ENCODE measurements around the gene RAB4B. TPM values are rescaled to one million over a fixed set of nuclear protein-coding genes. Genes with fewer than 3 reads are reported as not detected.

The RAB4B gene
- total RNA-seq, 2 experiments from 2014 or later: 38.0 to 41.7 TPM

DNA sequence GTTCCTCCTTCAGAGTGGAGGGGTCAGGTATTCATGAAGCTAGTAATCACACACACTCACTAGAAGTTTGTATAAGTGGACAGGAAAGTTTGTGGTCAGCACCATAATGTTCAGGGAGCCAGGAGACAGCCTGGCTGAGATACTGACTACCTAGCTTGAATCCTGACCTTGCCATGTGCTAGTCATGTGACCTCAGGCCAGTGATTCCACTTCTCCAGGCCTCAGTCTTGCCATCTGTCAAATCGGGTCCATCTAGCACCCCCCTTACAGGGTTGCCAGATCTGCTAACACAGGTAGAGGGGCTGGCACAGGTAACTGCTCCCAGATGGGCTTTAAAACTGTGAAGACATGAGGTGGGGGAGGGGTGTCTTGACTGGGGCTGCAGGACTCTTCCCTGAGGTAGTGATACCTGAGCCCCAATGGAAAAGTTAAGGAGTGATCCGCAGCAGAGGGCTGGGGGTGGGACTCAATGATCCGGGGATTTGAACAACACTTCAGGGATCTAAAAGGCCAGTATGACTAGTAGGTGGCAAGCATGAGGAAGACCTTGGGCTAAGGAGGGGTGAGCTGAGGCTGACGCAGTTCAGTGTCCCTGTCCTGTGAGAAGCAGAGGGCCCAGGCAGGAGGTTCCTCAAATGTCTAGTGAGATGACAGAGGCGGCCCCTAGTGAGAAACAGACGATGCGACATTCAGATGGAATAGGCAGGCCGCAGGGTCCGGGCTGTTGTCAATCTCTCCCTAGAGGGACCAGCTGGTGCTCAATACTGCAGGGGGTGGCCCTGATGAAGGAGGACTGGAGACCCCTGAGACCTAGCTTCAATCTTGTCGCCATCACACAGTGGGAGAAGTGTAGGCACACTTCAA, 36.3 kb upstream of the RAB4B start:
- Mint-ChIP-seq H3K4me1 (ENCODE audit: low read depth) (peaks cover 3% of the 10 kb centered on the region), H3K27me3 (no peaks in the 10 kb centered on the region), H3K9me3 (no peaks in the 10 kb centered on the region), H3K4me3 (no peak overlapping the region), H3K27ac (no peak overlapping the region), H3K36me3 (peaks cover 12% of the 10 kb centered on the region)
- no peak for DNase-seq
- CTCF ChIA-PET: interaction anchor here (0.5 to 6.6 kb wide), 4 partner anchors 64 to 898 kb away, joined by 3 to 27 read pairs (median 5); no protein-coding TSS in a partner anchor
- POLR2A ChIA-PET: no interaction called here
- intact Hi-C loops (cut with micrococcal nuclease): no loop called here

DNA sequence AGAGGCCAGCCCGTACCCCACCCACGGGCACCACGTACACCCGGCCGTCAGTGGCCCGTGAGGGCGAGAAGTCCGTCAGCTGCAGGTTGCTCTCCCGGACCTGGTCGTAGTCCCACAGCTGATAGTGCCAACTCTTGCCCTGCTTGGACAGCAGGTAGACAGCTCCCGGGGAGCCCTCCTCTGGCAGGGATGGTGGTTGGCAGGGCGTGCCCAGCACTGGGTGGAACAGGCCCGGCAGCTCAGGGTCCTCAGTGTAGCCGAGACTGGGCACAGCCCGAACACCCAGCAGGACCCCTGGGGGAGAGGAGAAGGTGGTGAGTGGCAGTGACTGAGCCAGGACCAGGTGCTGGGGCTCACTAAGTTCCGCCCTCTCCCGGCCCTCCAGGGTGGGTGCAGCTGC, 35.6 kb upstream of the RAB4B start:
- intact Hi-C loops (cut with micrococcal nuclease): no loop called here
- DNase-seq: no peak
- Mint-ChIP-seq H3K36me3 (peaks cover 11% of the 10 kb centered on the region), H3K27ac (no peak overlapping the region), H3K27me3 (no peaks in the 10 kb centered on the region), H3K4me1 (ENCODE audit: low read depth) (peaks cover 3% of the 10 kb centered on the region), H3K9me3 (no peaks in the 10 kb centered on the region), H3K4me3 (no peak overlapping the region)
- CTCF ChIA-PET: interaction anchor here (0.7 to 6.6 kb wide), 3 partner anchors 64 to 79 kb away, joined by 3 to 27 read pairs (median 6); no protein-coding TSS in a partner anchor
- POLR2A ChIA-PET: no interaction called here

GRCh38 chr19:40742886-40743285, 35.2 kb upstream of the RAB4B start:
- H3K9me3 Mint-ChIP-seq: no peaks in the 10 kb centered on the region
- ChIA-PET POLR2A (no interaction called here), CTCF (interaction anchor here (0.7 to 6.6 kb wide), 3 partner anchors 63 to 80 kb away, joined by 3 to 27 read pairs (median 6); no protein-coding TSS in a partner anchor)
- H3K36me3 Mint-ChIP-seq: peaks cover 8% of the 10 kb centered on the region
- no peak for DNase-seq
- H3K4me3 Mint-ChIP-seq: no peak overlapping the region
- intact Hi-C loops (cut with micrococcal nuclease): no loop called here
- peaks cover 3% of the 10 kb centered on the region for H3K4me1 Mint-ChIP-seq (ENCODE audit: low read depth)
- H3K27me3 Mint-ChIP-seq: no peaks in the 10 kb centered on the region
- no peak overlapping the region for H3K27ac Mint-ChIP-seq

DNA sequence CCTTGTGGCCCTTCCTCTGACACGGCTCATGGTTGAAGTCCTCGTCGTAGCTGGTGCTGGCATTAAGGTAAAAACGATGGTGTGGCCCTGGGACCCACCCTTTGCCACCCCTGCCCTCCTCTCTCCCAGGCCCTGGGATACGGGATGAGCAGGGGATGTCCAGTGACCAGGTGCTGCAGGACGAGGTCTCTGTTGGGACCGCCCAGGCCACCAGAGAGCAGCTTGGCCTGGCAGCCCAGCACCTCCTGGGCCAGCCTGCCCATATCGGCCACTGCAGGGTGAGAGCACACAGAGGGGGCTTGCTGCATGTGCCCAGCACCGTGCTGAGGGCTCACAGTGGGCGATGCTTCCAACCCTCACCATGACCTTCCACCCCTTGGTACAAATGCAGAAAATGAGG, 34.1 kb upstream of the RAB4B start:
- H3K27me3 Mint-ChIP-seq: no peaks in the 10 kb centered on the region
- peaks cover 6% of the 10 kb centered on the region for H3K36me3 Mint-ChIP-seq
- no peak overlapping the region for H3K27ac Mint-ChIP-seq
- ChIA-PET CTCF (interaction anchor here (1.0 to 6.6 kb wide), 5 partner anchors 10 to 81 kb away, joined by 3 to 27 read pairs (median 4); partner anchors contain the start of gene RAB4B), POLR2A (interaction anchor here (0.6 to 1.7 kb wide), 2 partner anchors 27 to 45 kb away, joined by 3 to 7 read pairs; partner anchors contain the start of genes COQ8B and ITPKC)
- H3K4me1 Mint-ChIP-seq (ENCODE audit: low read depth): peaks cover 4% of the 10 kb centered on the region
- H3K4me3 Mint-ChIP-seq: no peak overlapping the region
- intact Hi-C loops (cut with micrococcal nuclease): no loop called here
- H3K9me3 Mint-ChIP-seq: no peaks in the 10 kb centered on the region
- DNase-seq: no peak

DNA sequence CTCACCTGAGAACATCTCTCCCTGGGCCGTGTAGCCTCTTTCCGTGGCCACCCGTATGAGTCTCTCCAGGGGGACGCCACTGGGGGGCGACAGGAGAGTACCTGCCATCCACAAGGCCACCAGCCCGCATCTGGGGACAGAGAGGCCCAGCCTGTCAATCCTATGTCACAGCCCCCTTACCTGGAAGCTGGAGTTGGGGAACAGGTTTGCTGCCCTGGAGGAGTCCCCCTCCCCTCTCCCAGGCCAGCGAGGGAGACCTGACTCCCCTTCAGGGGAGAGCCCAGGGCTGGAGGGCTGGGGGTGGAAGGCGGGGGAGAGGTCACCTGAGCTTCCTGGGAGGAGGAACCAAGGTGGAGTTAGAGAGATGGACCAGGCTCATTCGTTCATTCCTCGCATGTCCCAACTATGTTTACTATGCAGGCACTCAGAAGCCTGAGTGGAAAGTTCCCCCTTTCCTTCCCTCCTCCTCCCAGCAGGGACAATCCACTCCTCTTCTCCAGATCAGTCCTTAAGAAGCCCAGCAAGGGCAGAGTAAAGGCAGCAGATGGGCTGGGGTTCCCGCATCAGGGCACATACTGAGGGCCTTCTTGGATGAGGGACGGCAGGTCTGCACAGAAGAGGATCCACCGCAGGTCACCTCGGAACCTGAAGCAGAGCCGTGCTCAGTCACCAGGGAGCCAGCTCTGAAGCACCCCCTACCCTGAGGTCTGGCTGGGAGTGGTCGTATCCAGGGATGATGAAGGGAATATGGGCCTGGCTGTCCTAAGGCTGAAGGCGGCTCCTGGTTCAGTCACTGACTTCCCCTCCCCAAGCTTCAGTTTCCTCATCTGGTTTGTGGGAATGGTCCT, 33.3 kb upstream of the RAB4B start:
- DNase-seq: peak; percentile 61
- ChIA-PET CTCF (interaction anchor here (1.0 to 6.6 kb wide), 6 partner anchors 11 to 82 kb away, joined by 3 to 27 read pairs (median 4); partner anchors contain the start of gene RAB4B), POLR2A (interaction anchor here (0.6 to 1.7 kb wide), 5 partner anchors 15 to 76 kb away, joined by 3 to 7 read pairs (median 3); partner anchors contain the start of genes COQ8B and ITPKC)
- peaks cover 11% of the 10 kb centered on the region for H3K4me1 Mint-ChIP-seq (ENCODE audit: low read depth)
- no peaks in the 10 kb centered on the region for H3K27me3 Mint-ChIP-seq
- no peak overlapping the region for H3K4me3 Mint-ChIP-seq
- intact Hi-C loops (cut with micrococcal nuclease): no loop called here
- H3K27ac Mint-ChIP-seq: no peak overlapping the region
- no peaks in the 10 kb centered on the region for H3K36me3 Mint-ChIP-seq
- no peaks in the 10 kb centered on the region for H3K9me3 Mint-ChIP-seq

DNA sequence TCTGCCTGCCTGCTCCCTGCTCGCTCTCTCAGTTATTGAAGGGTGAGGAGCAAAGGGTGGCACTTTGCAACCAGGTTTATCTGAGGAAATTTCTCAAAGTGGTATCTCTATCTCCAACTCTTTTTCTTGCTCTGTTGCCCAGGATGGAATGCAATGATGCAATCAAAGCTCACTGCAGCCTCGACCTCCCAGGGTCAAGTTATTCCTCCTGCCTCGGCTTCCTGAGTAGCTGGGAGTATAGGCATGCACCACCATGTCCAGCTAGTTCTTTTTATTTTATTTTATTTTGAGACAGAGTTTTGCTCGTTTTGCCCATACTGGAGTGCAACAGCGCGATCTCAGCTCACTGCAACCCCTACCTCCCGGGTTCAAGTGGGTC, 32.7 kb upstream of the RAB4B start:
- Mint-ChIP-seq H3K4me3 (no peak overlapping the region), H3K27ac (no peak overlapping the region), H3K9me3 (no peaks in the 10 kb centered on the region), H3K36me3 (no peaks in the 10 kb centered on the region), H3K27me3 (no peaks in the 10 kb centered on the region), H3K4me1 (ENCODE audit: low read depth) (peaks cover 16% of the 10 kb centered on the region)
- POLR2A ChIA-PET: interaction anchor here (1.0 to 1.1 kb wide), 2 partner anchors 14 to 32 kb away, joined by 3 to 4 read pairs; no protein-coding TSS in a partner anchor
- CTCF ChIA-PET: interaction anchor here (1.1 to 6.6 kb wide), 3 partner anchors 11 to 73 kb away, joined by 4 to 27 read pairs (median 4); no protein-coding TSS in a partner anchor
- intact Hi-C loops (cut with micrococcal nuclease): no loop called here
- DNase-seq: no peak

DNA sequence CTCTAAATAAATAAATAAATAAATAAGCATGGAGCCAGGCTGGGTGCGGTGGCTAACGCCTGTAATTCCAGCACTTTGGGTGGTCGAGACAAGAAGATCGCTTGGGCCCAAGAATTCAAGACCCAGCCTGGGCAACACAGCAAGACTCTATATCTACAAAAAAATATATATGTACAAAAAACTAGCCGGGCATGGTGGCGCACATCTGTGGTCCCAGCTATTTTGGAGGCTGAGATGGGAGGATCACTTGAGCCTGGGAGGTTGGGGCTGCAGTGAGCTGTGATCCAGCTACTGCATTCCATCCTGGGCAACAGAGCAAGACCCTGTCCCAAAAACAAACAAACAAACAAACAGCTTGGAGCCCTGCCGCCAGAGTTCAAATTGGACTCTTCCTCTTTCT, 30.5 kb upstream of the RAB4B start:
- H3K27me3 Mint-ChIP-seq: no peaks in the 10 kb centered on the region
- intact Hi-C loops (cut with micrococcal nuclease): no loop called here
- no peak overlapping the region for H3K27ac Mint-ChIP-seq
- DNase-seq: no peak
- ChIA-PET POLR2A (no interaction called here), CTCF (interaction anchor here (6.6 kb wide), 1 partner anchor 59 kb away, joined by 27 read pairs; no protein-coding TSS in a partner anchor)
- H3K36me3 Mint-ChIP-seq: peaks cover 15% of the 10 kb centered on the region
- no peaks in the 10 kb centered on the region for H3K9me3 Mint-ChIP-seq
- no peak overlapping the region for H3K4me3 Mint-ChIP-seq
- peaks cover 17% of the 10 kb centered on the region for H3K4me1 Mint-ChIP-seq (ENCODE audit: low read depth)

GRCh38 chr19:40750058-40750873, 27.8 kb upstream of the RAB4B start, which contains the start of gene ACTMAP:
Gene ACTMAP (minus strand): TSS chr19:40750477. CDS start chr19:40749803, 674 bp downstream.
- peak within 1 kb of the TSS; percentile 97 for H3K27ac Mint-ChIP-seq
- POLR2A ChIA-PET: interaction anchor here (0.8 to 4.5 kb wide), 8 partner anchors 21 to 613 kb away, joined by 4 to 54 read pairs (median 6); partner anchors contain the start of genes B9D2, COQ8B, EGLN2 and ITPKC
- H3K4me3 Mint-ChIP-seq: peak within 1 kb of the TSS; percentile 94
- no peaks in the 10 kb centered on the region for H3K27me3 Mint-ChIP-seq
- CTCF ChIA-PET: interaction anchor here (0.7 to 2.7 kb wide), 7 partner anchors 28 to 116 kb away, joined by 3 to 13 read pairs (median 5); partner anchors contain the start of gene RAB4B
- DNase-seq: peak; percentile 100
- intact Hi-C loops (cut with micrococcal nuclease): loop anchor here (1.0 to 10.0 kb wide), 8 partner anchors 28 to 795 kb away; partner anchors contain the start of genes BLVRB, COQ8B, NUMBL and RAB4B
- H3K9me3 Mint-ChIP-seq: no peaks in the 10 kb centered on the region
- H3K36me3 Mint-ChIP-seq: peaks cover 31% of the 10 kb centered on the region
- H3K4me1 Mint-ChIP-seq (ENCODE audit: low read depth): peaks cover 32% of the 10 kb centered on the region

GRCh38 chr19:40750874-40751537, 27.0 kb upstream of the RAB4B start, which contains the start of gene SNRPA:
Gene SNRPA (plus strand): TSS chr19:40751203. CDS start chr19:40751409, 206 bp downstream.
- DNase-seq: peak; percentile 98
- ChIA-PET POLR2A (interaction anchor here (0.7 to 4.5 kb wide), 9 partner anchors 21 to 141 kb away, joined by 3 to 54 read pairs (median 7); partner anchors contain the start of genes COQ8B, EGLN2, ITPKC and RAB4B), CTCF (interaction anchor here (0.7 to 2.7 kb wide), 6 partner anchors 27 to 117 kb away, joined by 3 to 13 read pairs (median 6); partner anchors contain the start of gene RAB4B)
- peaks cover 39% of the 10 kb centered on the region for H3K36me3 Mint-ChIP-seq
- H3K27me3 Mint-ChIP-seq: no peaks in the 10 kb centered on the region
- H3K4me3 Mint-ChIP-seq: peak within 1 kb of the TSS; percentile 94
- peaks cover 39% of the 10 kb centered on the region for H3K4me1 Mint-ChIP-seq (ENCODE audit: low read depth)
- peak within 1 kb of the TSS; percentile 97 for H3K27ac Mint-ChIP-seq
- H3K9me3 Mint-ChIP-seq: no peaks in the 10 kb centered on the region
- intact Hi-C loops (cut with micrococcal nuclease): loop anchor here (1.0 to 10.0 kb wide), 9 partner anchors 27 to 794 kb away; partner anchors contain the start of genes BLVRB, COQ8B, NUMBL and RAB4B

- peak; percentile 65 for DNase-seq
- Mint-ChIP-seq H3K4me3 (peak overlapping the region; percentile 94), H3K9me3 (no peaks in the 10 kb centered on the region), H3K27me3 (no peaks in the 10 kb centered on the region), H3K36me3 (peaks cover 51% of the 10 kb centered on the region), H3K4me1 (ENCODE audit: low read depth) (peaks cover 52% of the 10 kb centered on the region), H3K27ac (peak overlapping the region; percentile 97)
- intact Hi-C loops (cut with micrococcal nuclease): loop anchor here (10.0 kb wide), 2 partner anchors 288 to 792 kb away; partner anchors contain the start of genes BLVRB and SPTBN4
- POLR2A ChIA-PET: interaction anchor here (0.6 to 4.5 kb wide), 13 partner anchors 12 to 147 kb away, joined by 3 to 54 read pairs (median 5); partner anchors contain the start of genes EGLN2, NUMBL and RAB4B
- CTCF ChIA-PET: interaction anchor here (0.8 to 6.8 kb wide), 5 partner anchors 19 to 89 kb away, joined by 4 to 58 read pairs (median 4); partner anchors contain the start of gene RAB4B
Measured at GRCh38 chr19:40752257-40752781, 25.7 kb upstream of the RAB4B start.

Data from activated CD4-positive, alpha-beta memory T cell treated with anti-CD3 and anti-CD28 coated beads for 36 hours (primary cell).